Measurements from ENCODE around the gene FES.

The FES gene

GRCh38 chr15:90901175-90902039 lies 17.1 kb downstream of the FES start:
- FAIRE-seq, result no peak
- DNase-seq (ENCODE audit: insufficient read length), result no peak
- TF ChIP-seq POLR2AphosphoS5 (IDR thresholded peaks at IDR 0.05; ENCODE audit: low read depth, low read length), result no peak

- DNase-seq (ENCODE audit: insufficient read length) (peak; percentile 93), FAIRE-seq (peak; percentile 95)
- TF ChIP-seq POLR2AphosphoS5 (IDR thresholded peaks at IDR 0.05; ENCODE audit: low read depth, low read length) (no peak), TAF1 (IDR thresholded peaks at IDR 0.05; ENCODE audit: borderline replicate concordance, low read depth, low read length) (no peak), POLR2A (IDR thresholded peaks at IDR 0.05; ENCODE audit: low read depth, low read length) (peak; percentile 36; the same call in 1 of the 2 replicates)
Measured at GRCh38 chr15:90902040-90902839, 17.9 kb downstream of the FES start.

GRCh38 chr15:90902840-90903732 lies 18.8 kb downstream of the FES start, which contains the start of gene MAN2A2:
MAN2A2 (plus strand) TSS chr15:90903302; CDS start chr15:90904208, 906 bp downstream.
- peak; percentile 91 for DNase-seq (ENCODE audit: insufficient read length)
- TF ChIP-seq TAF1 (IDR thresholded peaks at IDR 0.05; ENCODE audit: borderline replicate concordance, low read depth, low read length), result peak; percentile 69; the same call in 1 of the 2 replicates
- peak; percentile 75 for TF ChIP-seq POLR2AphosphoS5 (IDR thresholded peaks at IDR 0.05; ENCODE audit: low read depth, low read length)
- peak; percentile 82 for TF ChIP-seq POLR2A (IDR thresholded peaks at IDR 0.05; ENCODE audit: low read depth, low read length)
- FAIRE-seq, result peak; percentile 44

GRCh38 chr15:90903733-90904536 lies 19.6 kb downstream of the FES start:
- no peak for FAIRE-seq

GRCh38 chr15:90904746-90905145 lies 20.4 kb downstream of the FES start:
- no peak for DNase-seq (ENCODE audit: insufficient read length)
- no peak for FAIRE-seq
- TF ChIP-seq TAF1 (IDR thresholded peaks at IDR 0.05; ENCODE audit: borderline replicate concordance, low read depth, low read length) (no peak), POLR2AphosphoS5 (IDR thresholded peaks at IDR 0.05; ENCODE audit: low read depth, low read length) (no peak), POLR2A (IDR thresholded peaks at IDR 0.05; ENCODE audit: low read depth, low read length) (no peak)

More at GRCh38 chr15:90903733-90904536, 19.6 kb downstream of the FES start:
- TF ChIP-seq POLR2AphosphoS5 (IDR thresholded peaks at IDR 0.05; ENCODE audit: low read depth, low read length), result no peak
- TF ChIP-seq POLR2A (IDR thresholded peaks at IDR 0.05; ENCODE audit: low read depth, low read length), result no peak
- TF ChIP-seq TAF1 (IDR thresholded peaks at IDR 0.05; ENCODE audit: borderline replicate concordance, low read depth, low read length), result no peak
- no peak for DNase-seq (ENCODE audit: insufficient read length)

GRCh38 chr15:90905306-90906180 lies 21.2 kb downstream of the FES start:
- TF ChIP-seq POLR2A (IDR thresholded peaks at IDR 0.05; ENCODE audit: low read depth, low read length) (no peak), TAF1 (IDR thresholded peaks at IDR 0.05; ENCODE audit: borderline replicate concordance, low read depth, low read length) (no peak), POLR2AphosphoS5 (IDR thresholded peaks at IDR 0.05; ENCODE audit: low read depth, low read length) (no peak)
- FAIRE-seq, result no peak
- no peak for DNase-seq (ENCODE audit: insufficient read length)

GRCh38 chr15:90906181-90906849 lies 22.0 kb downstream of the FES start:
- DNase-seq (ENCODE audit: insufficient read length) (no peak), FAIRE-seq (no peak)
- TF ChIP-seq TAF1 (IDR thresholded peaks at IDR 0.05; ENCODE audit: borderline replicate concordance, low read depth, low read length), result no peak
- TF ChIP-seq POLR2A (IDR thresholded peaks at IDR 0.05; ENCODE audit: low read depth, low read length), result no peak
- no peak for TF ChIP-seq POLR2AphosphoS5 (IDR thresholded peaks at IDR 0.05; ENCODE audit: low read depth, low read length)

GRCh38 chr15:90907051-90907660 lies 22.9 kb downstream of the FES start:
- FAIRE-seq (no peak), DNase-seq (ENCODE audit: insufficient read length) (no peak)
- TF ChIP-seq TAF1 (IDR thresholded peaks at IDR 0.05; ENCODE audit: borderline replicate concordance, low read depth, low read length) (no peak), POLR2AphosphoS5 (IDR thresholded peaks at IDR 0.05; ENCODE audit: low read depth, low read length) (no peak), POLR2A (IDR thresholded peaks at IDR 0.05; ENCODE audit: low read depth, low read length) (no peak)
